Nephron (organoid): ENCODE data around the gene SLC12A3.

Experiments
- H3K27ac Mint-ChIP-seq, 3 experiments: 2 replicates each; pipeline ENCODE4 v1.8.0; 2020; ENCODE audit warnings: mixed read lengths in 3 of 3, mild to moderate bottlenecking in 2 of 3, moderate library complexity in 1 of 3
- H3K27me3 Mint-ChIP-seq: 2 replicates; pipeline ENCODE4 v1.8.0; 2021; ENCODE audit warnings: low read depth, mild to moderate bottlenecking, moderate library complexity, mixed read lengths
- H3K36me3 Mint-ChIP-seq: 2 replicates; pipeline ENCODE4 v1.8.0; 2020; ENCODE audit warnings: low read depth, mixed read lengths
- H3K4me1 Mint-ChIP-seq: 2 replicates; pipeline ENCODE4 v1.8.0; 2020; ENCODE audit warnings: mixed read lengths
- H3K4me3 Mint-ChIP-seq, 3 experiments: 2 replicates each; pipeline ENCODE4 v1.8.0; 2020; ENCODE audit warnings: mild to moderate bottlenecking in 3 of 3, mixed read lengths in 3 of 3, moderate library complexity in 2 of 3
- H3K9me3 Mint-ChIP-seq: 2 replicates; pipeline ENCODE4 v1.8.0; 2020; ENCODE audit warnings: mixed read lengths
- CTCF ChIP-seq, 3 experiments: fragments of 200-600 bp; sonication (generic); IDR thresholded peaks; one replicate each; pipeline ENCODE4 v1.5.0; 2021; ENCODE audit warnings: antibody characterized with exemption in 3 of 3; ENCODE audit not compliant: unreplicated experiment in 3 of 3

Gene SLC12A3

GRCh38 chr16:56886296-56886695, 21.3 kb downstream of the SLC12A3 start:
- H3K27ac Mint-ChIP-seq, result no peak overlapping the region
- H3K27me3 Mint-ChIP-seq, result peaks cover 3% of the 10 kb centered on the region
- TF ChIP-seq CTCF (IDR thresholded peaks at IDR 0.05; ENCODE audit: unreplicated experiment in 3 of 3), result no peak
- no peaks in the 10 kb centered on the region for H3K4me1 Mint-ChIP-seq
- H3K4me3 Mint-ChIP-seq, result no peak overlapping the region
- H3K9me3 Mint-ChIP-seq, result no peaks in the 10 kb centered on the region
- H3K36me3 Mint-ChIP-seq, result no peaks in the 10 kb centered on the region

- peaks cover 3% of the 10 kb centered on the region for H3K27me3 Mint-ChIP-seq
- no peaks in the 10 kb centered on the region for H3K9me3 Mint-ChIP-seq
- no peak for TF ChIP-seq CTCF (IDR thresholded peaks at IDR 0.05; ENCODE audit: unreplicated experiment in 3 of 3)
- H3K36me3 Mint-ChIP-seq, result no peaks in the 10 kb centered on the region
- H3K27ac Mint-ChIP-seq, result no peak overlapping the region
- no peak overlapping the region for H3K4me3 Mint-ChIP-seq
- H3K4me1 Mint-ChIP-seq, result no peaks in the 10 kb centered on the region
Measured at GRCh38 chr16:56886826-56887225, 21.8 kb downstream of the SLC12A3 start.

DNA sequence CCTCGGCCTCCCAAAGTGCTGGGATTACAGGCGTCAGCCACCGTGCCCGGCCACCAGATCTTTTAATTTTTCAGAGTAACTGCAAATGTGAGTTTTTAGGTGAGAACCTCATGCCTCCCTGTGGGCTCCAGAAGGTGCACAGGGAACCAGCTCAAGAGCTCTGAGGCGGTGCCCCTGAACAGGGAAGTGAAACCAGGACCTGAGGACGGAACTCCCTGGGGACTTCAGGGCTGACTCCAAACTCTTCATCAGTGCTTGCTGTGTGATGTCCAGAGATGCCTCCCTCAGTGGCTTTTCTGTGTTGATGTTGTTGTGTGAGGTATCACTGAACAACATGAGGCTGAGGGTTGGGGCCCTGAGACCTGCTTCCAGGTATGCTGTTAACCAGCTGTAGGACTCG, 23.8 kb downstream of the SLC12A3 start:
- no peaks in the 10 kb centered on the region for H3K9me3 Mint-ChIP-seq
- H3K27me3 Mint-ChIP-seq, result peaks cover 3% of the 10 kb centered on the region
- H3K27ac Mint-ChIP-seq, result no peak overlapping the region
- H3K36me3 Mint-ChIP-seq, result no peaks in the 10 kb centered on the region
- H3K4me1 Mint-ChIP-seq, result no peaks in the 10 kb centered on the region
- no peak for TF ChIP-seq CTCF (IDR thresholded peaks at IDR 0.05; ENCODE audit: unreplicated experiment in 3 of 3)
- H3K4me3 Mint-ChIP-seq, result no peak overlapping the region

GRCh38 chr16:56889206-56889605, 24.2 kb downstream of the SLC12A3 start:
- H3K4me1 Mint-ChIP-seq, result no peaks in the 10 kb centered on the region
- no peaks in the 10 kb centered on the region for H3K9me3 Mint-ChIP-seq
- no peak overlapping the region for H3K4me3 Mint-ChIP-seq
- no peaks in the 10 kb centered on the region for H3K36me3 Mint-ChIP-seq
- no peak for TF ChIP-seq CTCF (IDR thresholded peaks at IDR 0.05; ENCODE audit: unreplicated experiment in 3 of 3)
- H3K27ac Mint-ChIP-seq, result no peak overlapping the region
- H3K27me3 Mint-ChIP-seq, result peaks cover 3% of the 10 kb centered on the region

- no peaks in the 10 kb centered on the region for H3K4me1 Mint-ChIP-seq
- no peak overlapping the region for H3K27ac Mint-ChIP-seq
- no peaks in the 10 kb centered on the region for H3K36me3 Mint-ChIP-seq
- no peak overlapping the region for H3K4me3 Mint-ChIP-seq
- TF ChIP-seq CTCF (IDR thresholded peaks at IDR 0.05; ENCODE audit: unreplicated experiment in 3 of 3), result no peak
- peaks cover 3% of the 10 kb centered on the region for H3K27me3 Mint-ChIP-seq
- no peaks in the 10 kb centered on the region for H3K9me3 Mint-ChIP-seq
Measured at GRCh38 chr16:56891685-56892084, 26.7 kb downstream of the SLC12A3 start.

- peaks cover 2% of the 10 kb centered on the region for H3K27me3 Mint-ChIP-seq
Measured at GRCh38 chr16:56892705-56893104, 27.7 kb downstream of the SLC12A3 start.

More at GRCh38 chr16:56892705-56893104, 27.7 kb downstream of the SLC12A3 start:
- no peak for TF ChIP-seq CTCF (IDR thresholded peaks at IDR 0.05; ENCODE audit: unreplicated experiment in 3 of 3)
- no peaks in the 10 kb centered on the region for H3K4me1 Mint-ChIP-seq
- H3K27ac Mint-ChIP-seq, result no peak overlapping the region
- H3K4me3 Mint-ChIP-seq, result no peak overlapping the region
- H3K36me3 Mint-ChIP-seq, result no peaks in the 10 kb centered on the region
- H3K9me3 Mint-ChIP-seq, result no peaks in the 10 kb centered on the region
